GM19438 (cell line): ENCODE data around the gene SP2.
"Not testable (repeated sequence)": the region's sequence is repeated elsewhere in the genome, so short reads cannot be mapped to it uniquely, and the experiment has no call there.

ENCODE experiments used
- ATAC-seq: cut with Tn5 transposase; IDR thresholded peaks from one replicate; pipeline ENCODE4 v1.9.1; 2021; ENCODE audit warnings: low read depth; ENCODE audit not compliant: unreplicated experiment

SP2 gene

GRCh38 chr17:47917581-47917980, 21.5 kb downstream of the SP2 start:
- ATAC-seq, result no peak

GRCh38 chr17:47918006-47918405, 22.0 kb downstream of the SP2 start:
- ATAC-seq, result no peak

DNA sequence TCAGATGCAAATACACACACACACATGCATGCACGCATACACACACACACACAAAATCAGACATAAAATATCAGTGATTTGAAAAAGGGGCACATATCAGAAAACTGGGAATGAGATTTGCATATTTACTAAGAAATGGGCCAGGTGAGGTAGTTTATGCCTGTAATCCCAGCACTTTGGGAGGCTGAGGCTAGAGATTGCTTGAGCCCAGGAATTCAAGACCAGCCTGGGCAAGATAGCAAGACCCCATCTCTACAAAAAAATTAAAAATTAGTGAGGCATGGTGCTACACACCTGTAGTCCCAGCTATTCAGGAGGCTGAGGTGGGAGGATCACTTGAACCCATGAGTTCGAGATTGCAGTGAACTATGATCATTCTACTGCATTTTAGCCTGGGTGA, 23.0 kb downstream of the SP2 start:
- no peak for ATAC-seq

DNA sequence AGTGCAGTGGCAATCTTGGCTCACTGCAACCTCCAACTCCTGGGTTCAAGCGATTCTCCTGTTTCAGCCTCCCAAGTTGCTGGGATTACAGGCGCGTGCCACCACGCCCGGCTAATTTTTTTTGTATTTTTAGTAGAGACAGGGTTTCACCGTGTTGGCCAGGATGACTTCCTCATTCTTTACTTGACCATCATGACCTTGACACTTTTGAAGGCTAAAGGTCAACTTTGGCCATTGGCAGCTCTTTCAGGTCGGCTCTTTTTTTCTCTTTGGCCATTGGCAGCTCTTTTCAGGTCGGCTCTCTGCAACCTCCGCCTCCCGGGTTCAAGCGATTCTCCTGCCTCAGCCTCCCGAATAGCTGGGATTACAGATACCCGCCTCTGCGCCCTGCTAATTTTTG, 23.9 kb downstream of the SP2 start:
- ATAC-seq, result not testable (repeated sequence)

DNA sequence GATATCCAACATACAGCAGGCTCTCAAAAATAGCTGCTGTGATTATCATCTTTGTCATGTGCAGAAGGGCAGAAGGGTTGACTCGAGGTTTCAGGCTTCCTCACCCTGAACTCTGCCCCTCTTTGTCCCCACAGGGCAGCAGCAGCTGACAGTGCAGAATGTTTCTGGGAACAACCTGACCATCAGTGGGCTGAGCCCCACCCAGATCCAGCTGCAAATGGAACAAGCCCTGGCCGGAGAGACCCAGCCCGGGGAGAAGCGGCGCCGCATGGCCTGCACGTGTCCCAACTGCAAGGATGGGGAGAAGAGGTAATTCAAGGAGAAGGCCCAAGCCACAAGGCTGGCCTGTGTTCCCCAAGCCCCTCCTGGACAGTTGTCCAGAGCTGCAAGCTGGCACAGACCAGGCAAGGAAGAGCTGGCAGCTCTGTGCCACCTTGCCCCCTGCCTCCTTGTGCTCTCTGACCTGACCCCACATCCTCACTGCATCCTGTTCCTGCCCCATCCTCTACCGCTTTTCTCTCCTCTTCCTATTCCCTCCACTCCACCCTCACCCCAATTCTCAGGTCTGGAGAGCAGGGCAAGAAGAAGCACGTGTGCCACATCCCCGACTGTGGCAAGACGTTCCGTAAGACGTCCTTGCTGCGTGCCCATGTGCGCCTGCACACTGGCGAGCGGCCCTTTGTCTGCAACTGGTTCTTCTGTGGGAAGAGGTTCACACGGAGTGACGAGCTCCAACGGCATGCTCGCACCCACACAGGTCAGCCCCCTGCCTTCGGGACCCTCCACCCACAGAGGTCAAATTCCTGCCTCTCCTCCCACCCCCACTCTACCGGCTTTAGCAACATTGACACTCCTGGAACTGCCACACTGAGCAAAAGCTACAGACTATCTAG, 29.0 kb downstream of the SP2 start:
- ATAC-seq, result no peak

DNA sequence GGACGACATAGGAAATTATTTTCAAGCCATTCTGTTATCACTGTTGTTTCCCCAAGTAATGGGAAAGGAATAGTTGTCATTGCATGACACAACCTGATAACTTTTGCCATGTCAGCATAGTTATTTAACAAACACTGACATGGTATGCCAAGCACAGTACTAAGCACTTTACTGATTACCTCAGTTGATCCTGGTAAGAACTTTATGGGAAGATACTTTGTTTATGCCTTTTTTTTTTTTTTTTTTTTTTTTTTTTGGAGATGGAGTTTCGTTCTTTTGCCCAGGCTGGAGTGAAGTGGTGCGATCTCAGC, 29.6 kb downstream of the SP2 start:
- no peak for ATAC-seq

DNA sequence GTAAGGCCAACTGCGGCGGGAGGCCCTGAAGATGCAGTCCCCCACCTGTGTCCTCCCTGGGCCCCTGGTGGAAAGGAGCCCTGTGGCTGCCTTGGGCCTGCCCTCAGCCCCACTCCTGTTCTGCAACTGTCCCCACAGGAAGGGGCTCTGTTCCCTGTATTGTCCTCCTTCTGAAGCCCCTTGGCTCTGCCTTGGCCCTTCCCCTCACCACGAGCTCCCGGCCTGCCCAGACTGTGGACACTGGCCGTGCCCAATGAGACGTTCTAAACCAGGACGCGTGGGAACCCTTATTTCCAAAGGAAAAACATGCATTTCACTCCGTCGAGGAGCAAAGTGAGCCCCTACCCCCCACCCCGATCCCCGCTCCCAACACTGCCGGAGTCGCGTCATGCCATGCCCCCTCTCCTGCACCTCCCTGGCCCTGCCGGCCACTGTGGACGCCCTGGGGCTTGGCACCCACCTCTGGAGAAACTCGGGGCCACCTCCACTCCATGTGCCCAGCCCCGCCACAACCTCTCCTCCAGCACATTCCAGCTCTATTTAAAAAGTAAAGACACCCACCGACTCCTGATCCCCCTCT, 31.9 kb downstream of the SP2 start:
- ATAC-seq, result no peak

- ATAC-seq, result no peak
Observed at GRCh38 chr17:47928415-47928814, 32.4 kb downstream of the SP2 start.

DNA sequence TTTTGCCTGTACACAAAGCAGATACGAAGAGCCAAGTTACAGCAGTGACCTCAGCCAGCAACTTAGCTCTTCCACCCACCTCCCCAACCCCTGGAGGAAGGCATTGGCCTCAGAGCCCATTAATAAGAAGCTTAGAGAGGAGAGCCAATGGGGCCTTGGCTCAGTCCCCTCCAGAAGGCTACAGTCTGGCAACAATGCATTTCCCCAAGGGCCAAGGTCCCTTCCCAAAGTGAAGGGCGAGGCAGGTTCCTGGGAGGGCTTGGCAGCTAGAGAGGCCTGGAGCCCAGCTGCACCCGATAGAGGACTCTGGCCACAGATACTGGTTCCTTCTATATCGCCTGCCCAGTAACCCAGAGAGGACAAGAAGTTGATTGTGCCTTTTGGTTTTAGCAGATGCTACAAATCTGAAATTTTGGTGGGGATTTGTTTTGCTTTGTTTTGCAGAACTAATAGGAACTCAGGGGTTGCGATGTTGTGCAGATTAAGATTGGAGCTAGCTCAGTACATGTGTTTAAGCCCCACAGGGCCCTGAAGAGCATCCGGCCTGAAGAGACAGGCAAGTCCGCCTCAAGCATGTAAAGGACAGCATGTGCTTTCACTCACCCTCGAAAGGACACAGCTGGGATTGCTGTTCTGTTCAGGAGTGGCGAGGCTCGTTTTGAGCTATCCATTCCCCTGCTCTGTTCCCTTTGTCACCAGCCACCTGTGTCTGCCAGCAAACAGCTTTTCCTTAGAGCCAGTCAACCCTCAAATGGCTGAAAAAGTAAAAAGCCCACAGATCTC, 33.4 kb downstream of the SP2 start:
- ATAC-seq, result no peak

DNA sequence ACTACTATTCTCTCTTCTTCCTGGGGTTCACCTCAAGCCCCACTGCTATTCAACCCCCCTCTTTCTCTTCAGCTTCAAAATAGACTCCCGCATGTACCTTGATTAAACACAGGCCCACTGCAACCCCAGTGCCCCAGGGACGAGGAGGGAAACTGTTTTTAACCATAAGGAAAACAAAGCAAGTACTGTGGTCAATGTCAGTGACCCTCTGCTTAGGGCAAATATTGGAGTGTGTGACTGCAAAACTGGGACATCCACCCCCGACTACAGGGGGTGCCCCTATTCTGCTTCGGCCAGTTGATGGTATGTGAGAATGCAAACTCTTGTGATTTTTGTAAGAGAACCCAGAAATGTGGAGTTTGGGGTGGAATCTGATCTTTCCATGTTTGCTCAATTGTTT, 35.8 kb downstream of the SP2 start:
- no peak for ATAC-seq

DNA sequence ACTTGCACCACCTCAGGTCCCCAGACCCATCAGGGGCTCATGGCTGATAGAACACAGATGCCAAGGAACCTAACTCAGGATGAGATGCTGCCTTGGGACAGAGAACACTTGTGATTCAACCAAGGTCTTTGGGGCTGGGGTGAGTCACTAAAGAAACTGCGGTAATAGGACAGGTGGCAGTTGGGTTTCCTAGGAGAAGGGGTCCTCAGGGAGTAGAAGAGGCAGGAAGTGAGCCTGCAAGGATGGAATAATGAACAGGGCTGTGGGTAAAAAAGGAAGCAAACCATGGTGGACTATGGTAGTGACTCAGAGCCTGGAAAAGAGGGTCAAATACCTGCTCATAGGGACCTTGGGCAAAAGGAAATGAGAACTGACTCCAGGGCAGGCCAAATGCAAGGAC, 38.8 kb downstream of the SP2 start:
- ATAC-seq, result no peak

- not testable (repeated sequence) for ATAC-seq
Observed at GRCh38 chr17:47935468-47935867, 39.4 kb downstream of the SP2 start.

DNA sequence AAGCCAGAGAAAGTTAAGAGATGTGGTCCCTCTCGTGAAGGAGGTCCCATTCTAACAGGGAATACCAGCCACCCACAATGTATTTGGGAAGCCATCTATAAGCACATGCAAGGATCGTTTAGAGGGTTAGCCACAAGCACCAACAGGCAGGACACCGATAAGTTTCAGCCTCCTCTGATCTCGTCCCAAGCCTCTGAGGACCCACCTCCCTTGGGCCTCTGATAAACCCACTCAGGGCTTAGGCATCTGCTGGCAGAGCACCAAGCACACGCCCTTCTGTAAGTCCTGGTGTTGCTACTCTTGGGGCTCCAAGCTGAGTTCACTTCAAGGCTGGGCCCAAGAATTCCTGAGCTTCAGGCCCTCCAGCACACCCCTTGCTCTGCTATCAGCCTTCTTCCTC, 39.9 kb downstream of the SP2 start:
- no peak for ATAC-seq

DNA sequence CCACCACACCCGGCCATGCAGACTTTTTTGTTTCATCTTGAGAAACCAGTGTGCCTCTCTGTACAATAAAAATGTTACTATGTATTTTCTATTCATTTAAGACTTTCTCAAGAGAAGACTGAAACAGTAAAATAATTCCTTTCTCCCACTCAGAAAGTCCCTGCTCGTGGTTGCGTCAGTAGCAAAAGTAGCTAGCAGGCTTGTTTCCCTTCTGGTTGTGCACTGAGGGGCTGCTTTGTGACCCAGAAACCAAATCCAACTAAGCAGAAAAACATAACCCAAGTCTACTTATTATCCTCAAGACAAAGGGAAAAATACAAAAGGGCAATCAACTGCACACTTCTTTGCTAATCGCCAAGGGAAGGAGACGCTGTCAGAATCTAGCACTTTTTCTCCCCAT, 41.9 kb downstream of the SP2 start:
- ATAC-seq, result no peak

DNA sequence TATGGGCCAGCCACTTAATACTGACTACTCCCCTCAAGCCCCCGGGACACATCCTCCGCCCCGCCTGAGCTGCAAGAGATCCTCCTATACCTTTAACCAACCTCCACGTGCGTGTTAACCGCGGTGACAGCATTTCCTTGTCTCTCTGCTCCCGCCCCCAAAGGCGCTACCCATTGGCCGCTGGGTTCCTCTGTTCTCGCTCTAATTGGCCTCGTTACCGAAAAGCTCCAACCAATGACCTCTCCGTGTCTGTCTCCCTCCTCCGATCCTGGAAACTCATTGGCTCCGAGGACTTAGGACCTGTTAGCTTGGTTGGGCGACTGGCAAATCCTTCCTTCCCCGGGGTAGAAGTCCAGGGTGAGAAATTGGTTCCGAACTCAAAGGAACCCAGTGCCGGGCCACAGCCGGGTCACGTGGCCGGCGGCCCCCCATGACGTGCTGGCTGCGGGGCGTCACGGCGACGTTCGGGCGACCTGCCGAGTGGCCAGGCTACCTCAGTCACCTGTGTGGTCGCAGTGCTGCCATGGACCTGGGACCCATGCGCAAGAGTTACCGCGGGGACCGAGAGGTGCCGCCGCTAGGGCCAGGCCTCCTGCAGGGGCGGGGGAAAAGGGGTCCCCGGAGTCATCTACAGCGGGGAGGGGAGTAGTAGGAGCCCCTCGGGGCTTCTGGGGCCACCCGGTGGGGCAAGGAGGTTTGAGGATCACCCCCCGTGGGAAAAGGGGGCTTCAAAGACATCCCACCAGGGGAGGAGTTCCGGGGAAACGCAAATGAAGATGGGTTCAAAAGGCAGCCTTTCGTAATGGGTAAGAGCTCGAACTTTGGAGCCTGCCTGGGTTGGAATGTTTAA, 45.4 kb downstream of the SP2 start, which contains the start of gene PNPO:
Gene PNPO (plus strand): TSS at position 326 of the 850 bp plus-strand sequence. CDS start 105 bp downstream, at position 431.
- peak; percentile 95 for ATAC-seq

GRCh38 chr17:47942096-47942510, 46.1 kb downstream of the SP2 start:
- no peak for ATAC-seq

DNA sequence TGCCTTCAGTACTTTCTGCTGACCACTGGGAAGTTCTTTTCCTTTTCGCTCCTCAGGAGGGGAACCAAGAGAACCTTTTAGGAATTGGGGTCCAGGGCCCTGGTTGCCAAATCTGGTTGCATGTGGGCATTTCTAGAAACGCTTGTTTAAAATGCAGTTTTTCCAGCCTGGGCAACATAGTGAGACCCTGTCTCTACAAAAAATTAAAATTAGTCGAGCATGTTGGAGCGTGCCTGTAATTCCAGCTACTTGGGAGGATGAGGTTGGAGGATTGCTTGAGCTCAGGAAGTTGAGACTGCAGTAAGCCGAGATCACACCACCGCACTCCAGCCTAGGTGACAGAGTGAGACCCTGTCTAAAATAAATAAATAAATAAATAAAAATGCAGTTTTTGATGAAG, 46.5 kb downstream of the SP2 start:
- no peak for ATAC-seq

- no peak for ATAC-seq
Observed at GRCh38 chr17:47945080-47945479, 49.0 kb downstream of the SP2 start.

GRCh38 chr17:47945529-47946508, 49.8 kb downstream of the SP2 start:
- no peak for ATAC-seq
